GM12801 (cell line): Measurements from ENCODE around the gene PTPRN2.

Experiments used
- CTCF ChIP-seq: IDR thresholded peaks from one replicate; pipeline ENCODE4 v1.5.1; 2011; ENCODE audit warnings: control low read depth; ENCODE audit not compliant: insufficient read length; ENCODE audit errors: extremely low read depth

Gene PTPRN2

GRCh38 chr7:157572622-157573021 is 1015.0 kb downstream of the PTPRN2 start:
- TF ChIP-seq CTCF: no peak

GRCh38 chr7:157570531-157571200 is 1017.0 kb downstream of the PTPRN2 start:
- TF ChIP-seq CTCF: no peak

GRCh38 chr7:157569967-157570366 is 1017.7 kb downstream of the PTPRN2 start:
- no peak for TF ChIP-seq CTCF

DNA sequence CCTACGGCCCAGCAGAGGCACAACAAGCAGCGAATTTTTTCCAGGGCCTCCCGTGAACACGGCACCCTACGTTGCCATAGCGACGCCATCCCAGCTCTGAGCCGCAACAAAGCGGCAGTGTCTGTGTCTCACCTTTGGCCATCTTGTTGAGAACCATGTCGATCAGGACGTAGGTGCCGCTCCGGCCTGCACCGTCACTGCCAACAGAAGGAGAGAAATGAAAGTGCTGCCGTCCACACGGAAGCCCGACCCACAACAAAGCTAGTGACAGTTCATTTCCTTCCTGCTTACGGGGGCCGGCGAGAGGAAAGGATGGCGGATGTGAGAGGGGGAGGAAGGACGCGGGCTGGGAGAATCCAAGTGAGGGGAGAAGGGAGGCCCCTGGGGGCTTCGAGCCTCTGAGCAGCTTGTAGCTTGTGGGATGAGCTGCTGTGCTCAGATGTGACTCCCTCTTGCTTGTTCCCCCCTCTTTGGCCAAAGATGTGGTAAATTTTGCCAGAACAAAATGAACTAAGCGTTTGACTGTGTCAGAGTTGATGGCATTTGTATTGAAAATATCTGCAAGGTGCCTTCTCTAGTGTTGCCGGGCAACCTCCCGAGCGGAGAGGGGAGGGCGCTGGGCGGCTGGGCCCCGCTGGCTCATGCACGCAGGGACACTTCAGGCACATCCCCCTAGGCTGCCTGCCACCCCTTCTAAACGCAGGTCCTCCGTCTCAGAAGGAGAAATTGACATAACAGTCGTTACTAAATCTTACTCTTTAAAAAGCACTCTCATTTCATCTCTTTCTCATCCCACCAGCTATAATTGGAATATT is 1018.6 kb downstream of the PTPRN2 start:
- no peak for TF ChIP-seq CTCF

DNA sequence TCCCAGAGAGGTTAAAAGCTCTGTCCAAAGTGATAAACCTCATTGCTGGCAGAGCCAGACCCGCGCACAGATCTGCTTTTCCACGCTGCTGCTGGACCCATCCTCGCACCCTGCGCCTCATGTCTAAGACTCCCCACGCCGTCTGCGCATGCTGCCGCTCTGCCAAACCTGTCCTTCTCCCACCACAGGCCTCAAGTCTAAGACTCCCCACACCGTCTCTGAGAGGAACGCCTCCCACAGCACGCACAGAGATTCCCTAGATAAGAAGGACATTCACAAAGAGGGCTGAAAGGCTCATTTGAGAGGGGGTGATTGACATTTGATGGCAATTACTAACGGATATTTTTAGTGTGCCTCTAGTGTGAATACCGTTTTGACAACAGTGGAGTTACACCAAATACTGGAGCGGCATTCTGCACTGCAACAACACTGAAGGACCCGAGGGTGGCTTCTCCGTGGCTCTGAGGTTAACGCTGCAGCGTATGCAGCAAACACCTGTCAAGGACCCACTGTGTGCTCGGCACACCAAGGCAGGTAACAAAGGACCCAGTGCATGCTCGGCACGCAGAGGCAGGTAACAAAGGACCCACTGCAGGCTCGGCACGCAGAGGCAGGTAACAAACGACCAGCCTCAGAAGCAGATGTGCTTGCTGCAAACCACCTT is 1019.4 kb downstream of the PTPRN2 start:
- TF ChIP-seq CTCF: no peak

GRCh38 chr7:157567666-157568065 is 1020.0 kb downstream of the PTPRN2 start:
- TF ChIP-seq CTCF: no peak

GRCh38 chr7:157566631-157567006 is 1021.0 kb downstream of the PTPRN2 start:
- TF ChIP-seq CTCF: no peak
